Adrenal gland (tissue), 5 donors: Measurements from ENCODE around the gene CAMK2A.

Experiments used
- POLR2A ChIP-seq, 2 donors: fragments of 450-650 bp; IDR thresholded peaks; one replicate each; pipeline ENCODE4 v1.6.1; 2017; ENCODE audit warnings: antibody characterized with exemption in 2 of 2, mild to moderate bottlenecking in 2 of 2, moderate library complexity in 1 of 2
- TF ChIP-seq, protein P1 (sequence below), 6 experiments: fragments of 450-650 bp in 4 of 6; fragments of 200-600 bp in 2 of 6; sonication (generic) in 1 of 6; IDR thresholded peaks; 1 replicate in 5 of 6; 2 replicates in 1 of 6; pipeline versions ENCODE4 v1.5.1 to v1.8.0; 2016 to 2021; ENCODE audit warnings: antibody characterized with exemption in 6 of 6, mild to moderate bottlenecking in 2 of 6, moderate library complexity in 1 of 6
- donor health status: DM: no; HTN: no; CAD: no.

DNA sequence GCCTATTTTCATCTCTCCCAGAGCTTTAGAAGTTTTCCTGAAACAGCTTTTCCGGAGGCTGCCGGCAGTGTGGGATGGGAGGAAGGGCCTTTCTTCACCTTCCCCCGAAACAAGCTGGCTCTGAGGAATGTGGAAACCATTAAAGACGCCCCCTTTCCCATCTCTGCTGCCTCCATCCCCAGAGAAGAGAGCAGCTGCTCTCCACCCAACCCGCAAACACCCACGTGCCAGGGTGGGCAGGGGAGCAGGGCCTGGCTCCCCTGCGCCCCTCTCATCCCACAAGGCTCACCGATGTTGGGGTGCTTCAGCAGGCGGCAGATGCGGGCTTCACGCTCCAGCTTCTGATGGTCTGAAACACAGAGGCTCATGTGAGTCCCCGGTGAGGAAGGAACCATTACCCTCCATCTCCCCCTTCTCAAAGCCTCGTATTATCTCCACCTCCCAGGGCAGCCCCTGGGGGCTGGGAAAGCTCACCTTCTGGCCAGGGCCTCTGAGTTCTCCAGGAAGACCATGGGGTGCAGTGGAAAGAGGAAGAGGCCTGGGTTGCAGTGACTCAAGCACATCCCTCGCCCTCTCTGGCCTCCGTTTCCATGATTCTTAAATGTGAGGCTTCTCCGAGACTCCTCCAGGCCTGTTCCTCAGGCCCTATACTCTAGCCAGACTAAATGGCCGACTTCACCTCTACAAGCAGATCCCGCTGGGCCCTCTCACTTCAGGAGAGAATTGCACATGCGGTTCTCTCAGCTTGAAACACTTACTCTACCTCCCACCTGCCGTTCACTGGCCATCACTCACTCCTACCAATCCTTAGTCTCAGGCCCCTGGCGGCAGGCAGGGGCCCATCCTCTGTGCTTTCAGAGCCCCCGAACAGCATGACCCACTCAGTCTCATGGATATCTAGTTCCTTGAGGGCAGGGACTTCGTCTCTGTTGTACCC, 24.6 kb downstream of the CAMK2A start:
- TF ChIP-seq POLR2A (IDR thresholded peaks at IDR 0.05), result no peak
- TF ChIP-seq, protein P1, sequence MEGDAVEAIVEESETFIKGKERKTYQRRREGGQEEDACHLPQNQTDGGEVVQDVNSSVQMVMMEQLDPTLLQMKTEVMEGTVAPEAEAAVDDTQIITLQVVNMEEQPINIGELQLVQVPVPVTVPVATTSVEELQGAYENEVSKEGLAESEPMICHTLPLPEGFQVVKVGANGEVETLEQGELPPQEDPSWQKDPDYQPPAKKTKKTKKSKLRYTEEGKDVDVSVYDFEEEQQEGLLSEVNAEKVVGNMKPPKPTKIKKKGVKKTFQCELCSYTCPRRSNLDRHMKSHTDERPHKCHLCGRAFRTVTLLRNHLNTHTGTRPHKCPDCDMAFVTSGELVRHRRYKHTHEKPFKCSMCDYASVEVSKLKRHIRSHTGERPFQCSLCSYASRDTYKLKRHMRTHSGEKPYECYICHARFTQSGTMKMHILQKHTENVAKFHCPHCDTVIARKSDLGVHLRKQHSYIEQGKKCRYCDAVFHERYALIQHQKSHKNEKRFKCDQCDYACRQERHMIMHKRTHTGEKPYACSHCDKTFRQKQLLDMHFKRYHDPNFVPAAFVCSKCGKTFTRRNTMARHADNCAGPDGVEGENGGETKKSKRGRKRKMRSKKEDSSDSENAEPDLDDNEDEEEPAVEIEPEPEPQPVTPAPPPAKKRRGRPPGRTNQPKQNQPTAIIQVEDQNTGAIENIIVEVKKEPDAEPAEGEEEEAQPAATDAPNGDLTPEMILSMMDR (IDR thresholded peaks at IDR 0.05), result no peak
